Cerebellar cortex (tissue), 1 donor: ENCODE measurements around the gene PTPRD.

ENCODE experiments used
- DNase-seq: peaks from one replicate; pipeline ENCODE4 v3.0.0-alpha.2; 2015; ENCODE audit warnings: low spot score

The PTPRD gene

DNA sequence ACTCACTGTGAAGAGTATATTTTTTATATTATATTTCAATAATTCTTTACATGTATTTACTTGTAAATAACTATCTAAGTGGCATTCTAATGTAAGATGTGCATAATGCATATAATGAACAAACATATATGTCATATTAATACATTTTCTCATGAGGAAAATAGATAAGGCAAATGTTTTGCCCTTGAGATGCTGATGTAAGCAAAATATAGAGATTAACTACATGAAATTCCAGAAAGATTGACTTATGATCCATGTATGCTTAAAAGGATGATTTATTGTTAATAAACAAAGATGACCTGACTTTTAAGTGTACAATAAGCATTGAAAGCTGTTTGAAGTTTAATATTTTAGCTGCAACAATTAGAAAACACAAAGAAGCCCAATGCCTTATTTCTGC is 559.9 kb downstream of the PTPRD start:
- DNase-seq: no peak

DNA sequence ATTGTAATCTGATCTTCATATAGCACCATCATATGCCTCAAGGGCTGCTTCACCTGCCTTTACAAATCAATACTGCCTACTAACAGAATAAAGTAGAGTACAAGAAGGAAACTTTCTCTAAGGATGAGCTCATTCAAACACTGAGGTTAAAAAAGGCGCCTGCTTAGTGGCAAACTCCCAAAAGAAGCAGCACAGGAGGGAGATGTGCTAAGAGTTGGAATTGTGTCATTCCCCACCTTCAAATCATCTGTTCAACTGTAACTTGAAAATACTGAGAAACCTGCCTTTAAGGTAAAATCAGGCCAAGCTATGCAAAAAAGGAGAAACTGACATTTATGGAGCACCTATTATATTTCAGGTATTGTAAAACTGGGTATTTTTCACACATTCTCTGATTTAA is 560.6 kb downstream of the PTPRD start:
- DNase-seq: no peak

DNA sequence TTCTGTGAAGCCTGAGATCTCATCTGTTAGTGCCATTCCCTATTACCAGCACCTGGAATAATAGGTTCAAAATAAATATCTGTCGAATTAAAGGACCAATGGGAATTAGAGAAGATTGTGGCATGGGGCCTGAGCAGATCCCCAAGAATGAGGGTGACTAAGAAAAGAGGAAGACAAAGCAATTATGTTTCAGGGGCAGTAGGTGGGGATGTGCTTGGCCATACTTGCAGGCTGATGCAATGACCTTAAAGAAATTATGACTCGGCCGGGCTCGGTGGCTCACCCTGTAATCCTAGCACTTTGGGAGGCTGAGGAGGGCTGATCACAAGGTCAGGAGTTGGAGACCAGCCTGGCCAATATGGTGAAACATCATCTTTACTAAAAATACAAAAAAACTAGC is 562.8 kb downstream of the PTPRD start:
- peak; percentile 17 for DNase-seq

DNA sequence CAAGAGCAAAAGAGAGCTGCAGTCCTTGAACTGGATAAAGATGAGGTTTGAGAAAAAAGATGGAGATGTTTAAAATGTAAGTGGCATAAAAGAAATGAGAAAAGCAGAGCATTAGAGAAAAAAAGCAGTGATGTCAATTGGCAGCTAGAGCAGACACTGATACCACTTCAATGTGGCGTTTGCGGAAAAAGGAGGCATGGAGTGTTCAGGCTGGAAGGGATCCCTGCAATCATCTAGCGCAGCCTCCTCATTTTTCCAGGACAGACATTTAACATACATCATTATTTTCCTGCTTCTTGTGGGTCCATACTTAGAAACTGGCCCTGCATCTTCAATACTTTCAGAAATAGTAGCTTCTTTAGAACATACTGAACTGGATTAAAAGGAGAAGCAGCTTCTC is 563.8 kb downstream of the PTPRD start:
- no peak for DNase-seq

DNA sequence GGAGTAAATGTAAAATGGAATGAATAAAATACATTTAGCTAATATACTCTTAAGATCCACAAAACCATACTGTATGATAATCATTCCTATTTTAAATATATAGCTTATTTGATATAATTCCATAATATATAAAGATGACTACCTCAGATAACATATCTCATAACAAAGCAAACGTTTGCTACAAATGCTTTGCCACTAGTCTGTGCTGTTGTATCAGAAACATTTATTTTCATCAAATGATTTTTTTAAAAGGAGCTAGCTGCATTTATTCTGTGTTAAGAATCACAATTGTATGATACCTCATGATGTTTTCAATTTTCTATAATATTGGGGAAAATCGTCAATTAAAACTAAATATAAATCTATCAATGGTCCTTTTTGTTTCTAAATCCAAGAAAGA is 567.2 kb downstream of the PTPRD start:
- no peak for DNase-seq

DNA sequence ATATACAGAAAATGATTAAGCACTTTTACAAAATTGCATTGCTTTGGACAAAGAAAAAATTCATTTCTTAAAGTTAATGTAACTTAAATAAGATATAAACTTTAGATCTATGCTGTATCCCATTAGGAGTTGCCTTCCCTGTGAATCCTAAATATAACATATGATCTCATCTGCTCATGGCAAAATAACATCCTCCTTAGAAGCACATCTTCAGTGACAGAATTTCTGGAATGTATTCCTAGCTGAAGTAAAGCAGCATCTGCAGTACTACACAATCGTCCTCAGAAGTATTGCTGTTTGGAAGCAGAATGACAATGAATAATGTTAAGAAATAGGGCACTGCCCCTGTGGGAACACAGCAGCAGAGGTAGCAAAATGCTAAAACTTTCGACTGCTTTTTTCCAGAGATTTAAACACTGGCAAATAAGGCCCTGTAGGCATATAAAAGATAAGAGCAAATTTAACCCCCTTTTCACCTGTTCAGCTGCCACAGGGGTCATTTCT is 571.0 kb downstream of the PTPRD start:
- no peak for DNase-seq

DNA sequence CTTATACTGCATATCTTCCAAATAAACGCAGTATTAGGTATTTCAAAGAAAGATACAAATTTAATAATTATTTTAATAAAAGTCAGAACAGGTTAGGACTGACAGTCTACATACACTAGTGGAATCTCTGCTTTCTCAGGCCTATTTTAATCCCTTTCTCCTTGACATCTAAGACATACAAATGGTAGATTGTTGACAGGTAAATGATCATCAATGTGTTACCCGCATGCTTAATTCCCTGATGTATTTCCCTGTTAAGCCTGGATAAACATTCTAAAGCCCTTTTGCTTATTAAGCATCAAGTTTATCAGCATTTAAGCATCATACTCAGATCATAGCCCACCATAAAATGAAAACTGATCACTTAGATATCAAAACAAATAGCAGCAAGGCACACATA is 576.7 kb downstream of the PTPRD start:
- DNase-seq: no peak

DNA sequence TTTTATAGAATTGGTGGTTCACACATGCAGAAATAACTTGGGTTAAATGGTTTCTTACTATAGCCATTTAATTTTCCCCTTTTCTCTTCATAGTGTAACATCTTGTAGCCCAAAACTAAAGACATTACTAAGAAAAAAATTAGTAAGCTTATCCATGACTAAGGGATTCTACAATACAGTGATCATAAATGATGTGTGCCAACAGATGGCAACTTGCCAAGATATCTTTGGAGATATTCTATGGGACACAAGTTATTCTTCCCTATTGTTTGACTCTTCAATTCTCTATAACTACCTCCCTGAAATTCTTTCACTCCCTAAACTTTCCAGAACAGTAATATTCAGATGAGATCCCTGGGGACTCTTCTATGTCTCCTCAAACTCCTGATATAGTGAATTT is 580.6 kb downstream of the PTPRD start:
- DNase-seq: no peak

DNA sequence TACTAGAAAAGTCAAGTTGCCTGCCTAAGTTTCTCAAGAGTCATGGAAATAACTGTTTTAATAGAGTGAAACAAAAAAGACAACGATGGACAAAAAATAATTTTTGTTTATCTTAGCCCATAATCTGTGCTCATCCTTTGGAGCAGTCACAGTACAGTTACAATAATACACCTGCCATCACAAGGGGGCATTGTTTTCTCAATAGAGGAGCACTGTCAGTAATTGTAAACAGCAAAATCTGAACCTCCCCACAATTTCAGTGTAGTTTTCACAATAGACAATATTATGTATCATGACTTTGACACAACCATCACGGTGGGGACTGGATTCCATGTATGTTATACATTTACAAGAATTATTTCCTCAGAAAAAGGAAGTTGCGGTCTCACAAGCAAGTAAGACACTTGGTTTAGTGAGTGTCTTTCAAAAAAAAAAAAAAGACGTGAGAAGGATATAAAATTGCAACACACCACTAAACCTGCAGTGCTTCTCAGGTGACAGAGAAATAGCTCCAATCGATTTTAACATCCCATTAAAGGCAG is 586.3 kb downstream of the PTPRD start:
- no peak for DNase-seq

DNA sequence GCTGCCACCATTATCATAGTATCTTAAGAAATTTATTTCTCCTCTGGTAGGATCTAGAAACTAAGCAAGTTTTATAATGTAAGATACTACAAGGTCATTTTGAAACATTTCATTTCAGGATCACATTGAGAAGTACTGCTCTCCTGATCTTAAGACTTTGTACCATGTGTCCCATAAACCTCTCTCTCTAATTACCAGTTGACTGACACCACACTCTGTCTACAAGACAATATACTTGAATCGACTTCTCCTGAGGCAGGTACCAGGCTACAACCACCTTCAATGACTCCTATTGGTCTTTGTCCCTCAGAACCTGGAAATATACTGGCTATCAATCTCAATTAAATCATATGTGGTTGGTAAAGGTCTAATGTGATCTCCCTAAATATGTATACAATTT is 597.0 kb downstream of the PTPRD start:
- DNase-seq: no peak

DNA sequence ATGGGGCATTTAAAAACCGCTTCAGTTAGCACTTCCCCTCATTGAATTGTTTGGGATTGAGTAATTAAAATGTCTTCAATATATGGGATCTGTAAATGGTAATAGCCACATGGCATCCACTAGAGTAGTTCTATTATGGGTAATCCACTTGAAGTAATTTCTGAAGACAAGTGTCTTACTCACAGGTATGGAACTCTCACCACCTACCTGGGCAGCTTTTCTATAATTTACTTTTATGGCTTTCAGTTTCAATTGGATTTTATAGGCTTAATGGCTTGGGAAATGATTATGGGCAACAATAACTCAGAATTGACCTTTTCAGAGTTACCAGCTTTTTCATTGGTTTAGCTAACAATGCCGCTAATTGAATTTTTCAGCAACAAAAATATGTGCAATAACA is 597.9 kb downstream of the PTPRD start:
- no peak for DNase-seq

DNA sequence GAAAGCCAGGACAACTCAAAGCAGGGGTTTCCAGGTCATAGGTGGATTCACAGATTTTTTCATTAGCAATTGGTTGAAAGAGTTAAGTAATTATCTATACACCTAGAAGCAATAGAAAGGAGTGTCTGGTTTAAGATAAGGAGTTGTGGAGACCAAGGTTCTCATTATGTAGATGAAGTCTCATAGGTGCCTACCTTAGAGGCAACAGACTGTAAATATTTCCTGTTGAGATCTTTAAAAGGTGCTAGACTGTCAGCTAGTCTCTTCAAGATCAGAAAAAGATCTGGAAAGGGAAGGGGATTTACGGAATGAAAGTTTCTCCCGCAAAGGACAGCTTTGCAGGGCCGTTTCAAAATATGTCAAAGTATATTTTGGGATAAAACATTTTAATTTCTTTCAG is 603.4 kb downstream of the PTPRD start:
- DNase-seq: no peak

DNA sequence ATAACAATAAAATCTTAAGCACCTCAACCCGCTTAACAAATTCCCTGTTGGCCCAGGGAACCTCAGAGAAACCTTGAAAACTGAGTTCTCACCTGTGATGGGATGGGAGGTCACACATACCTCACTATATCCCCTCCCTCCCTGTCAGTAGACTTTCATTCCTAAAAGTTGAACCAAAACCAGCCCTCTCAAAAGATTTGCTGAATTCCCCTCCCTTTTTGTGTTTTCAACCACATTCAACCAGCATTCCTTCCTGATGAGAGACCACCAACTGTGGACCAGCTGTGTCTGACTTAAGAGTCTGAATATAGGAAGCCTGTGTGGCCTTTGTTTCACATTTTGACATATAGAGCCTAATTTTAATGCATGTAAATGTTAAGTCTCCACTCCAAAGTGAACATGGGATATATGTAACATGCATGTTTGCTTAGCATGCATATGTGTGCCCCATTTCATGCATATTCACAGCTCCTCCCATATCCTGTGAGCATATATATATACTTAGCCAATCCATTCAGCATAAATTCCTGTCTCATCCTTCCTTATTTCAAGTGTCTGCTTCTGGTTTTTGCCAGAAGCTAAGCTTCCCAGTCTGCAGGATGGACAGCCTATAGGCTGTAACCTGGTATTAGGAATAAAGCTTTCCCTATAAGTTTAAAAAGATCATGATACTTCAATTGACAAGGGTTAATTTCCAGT is 604.6 kb downstream of the PTPRD start:
- no peak for DNase-seq

DNA sequence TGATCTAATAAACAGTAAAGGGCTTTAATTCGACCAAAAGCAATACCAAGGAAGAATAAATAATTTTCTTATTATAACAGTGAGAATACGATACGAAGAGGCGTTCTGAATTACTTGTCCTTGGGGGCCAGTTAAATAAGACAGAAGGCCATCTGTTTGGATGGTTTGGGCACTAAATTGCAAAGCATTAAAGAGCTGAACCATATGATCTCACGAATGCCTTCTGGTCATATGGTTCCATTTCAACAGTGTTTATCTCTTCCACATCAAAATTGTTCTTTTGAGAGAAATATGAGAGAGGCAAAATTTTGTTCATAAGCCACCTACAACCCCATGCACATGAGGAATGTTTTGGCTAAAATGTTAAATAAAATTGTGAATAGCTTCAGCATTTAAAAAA is 605.4 kb downstream of the PTPRD start:
- no peak for DNase-seq

DNA sequence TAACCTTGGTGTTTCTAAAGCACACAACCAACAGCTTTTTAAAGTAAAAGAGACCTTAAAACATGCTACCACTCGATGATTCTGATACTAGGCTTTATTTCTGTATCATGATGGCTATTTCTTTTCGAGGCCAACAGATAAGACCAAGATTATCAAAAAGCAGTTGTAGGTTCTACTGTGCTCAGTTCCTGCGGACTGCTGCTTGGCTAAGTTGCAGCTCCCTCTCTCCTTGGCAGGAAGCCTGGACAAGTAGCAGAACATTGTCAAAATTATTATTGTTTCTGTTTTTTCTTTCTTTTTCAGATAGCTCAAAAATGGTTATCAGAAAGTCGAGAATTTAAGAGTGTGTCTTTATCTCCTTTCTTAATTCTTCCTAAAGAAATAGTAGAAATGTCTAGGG is 607.6 kb downstream of the PTPRD start:
- DNase-seq: no peak

DNA sequence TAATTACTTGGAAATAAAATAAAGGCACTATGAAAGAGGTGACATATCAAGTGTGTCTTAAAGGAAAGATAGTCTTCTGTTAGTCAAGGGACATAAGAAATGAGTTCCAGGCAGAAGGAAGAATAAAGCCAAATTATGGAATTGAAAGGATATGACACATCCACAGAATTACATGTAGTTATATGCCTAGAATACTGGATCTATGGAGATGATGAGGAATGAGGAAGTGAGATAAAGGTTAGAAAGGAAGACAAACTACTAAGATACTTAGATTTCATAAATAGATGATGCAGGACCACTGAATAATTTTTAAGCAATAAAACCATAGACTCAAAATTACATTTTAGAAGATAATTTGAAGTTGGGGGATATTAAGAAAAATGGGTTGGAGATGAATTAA is 609.8 kb downstream of the PTPRD start:
- DNase-seq: no peak

DNA sequence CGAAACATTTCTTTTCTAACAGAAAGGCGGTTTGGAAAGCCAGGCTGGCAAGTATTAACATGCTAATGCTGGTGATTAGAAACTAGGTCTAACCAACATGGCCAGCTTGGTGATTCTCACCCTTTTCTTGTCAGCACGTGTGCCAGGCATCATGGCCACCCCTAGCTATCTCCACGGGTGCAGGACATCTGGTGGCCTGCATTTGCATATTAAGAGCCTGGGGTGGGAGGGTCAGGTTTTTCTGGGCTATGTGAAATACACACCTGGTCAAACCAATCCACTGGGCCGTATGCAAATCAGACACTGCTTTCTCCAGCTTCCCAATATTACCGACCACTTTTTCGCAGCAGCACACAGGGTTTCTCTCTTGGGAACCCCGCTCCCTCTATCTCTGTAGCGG is 612.1 kb downstream of the PTPRD start:
- DNase-seq: peak; percentile 18

DNA sequence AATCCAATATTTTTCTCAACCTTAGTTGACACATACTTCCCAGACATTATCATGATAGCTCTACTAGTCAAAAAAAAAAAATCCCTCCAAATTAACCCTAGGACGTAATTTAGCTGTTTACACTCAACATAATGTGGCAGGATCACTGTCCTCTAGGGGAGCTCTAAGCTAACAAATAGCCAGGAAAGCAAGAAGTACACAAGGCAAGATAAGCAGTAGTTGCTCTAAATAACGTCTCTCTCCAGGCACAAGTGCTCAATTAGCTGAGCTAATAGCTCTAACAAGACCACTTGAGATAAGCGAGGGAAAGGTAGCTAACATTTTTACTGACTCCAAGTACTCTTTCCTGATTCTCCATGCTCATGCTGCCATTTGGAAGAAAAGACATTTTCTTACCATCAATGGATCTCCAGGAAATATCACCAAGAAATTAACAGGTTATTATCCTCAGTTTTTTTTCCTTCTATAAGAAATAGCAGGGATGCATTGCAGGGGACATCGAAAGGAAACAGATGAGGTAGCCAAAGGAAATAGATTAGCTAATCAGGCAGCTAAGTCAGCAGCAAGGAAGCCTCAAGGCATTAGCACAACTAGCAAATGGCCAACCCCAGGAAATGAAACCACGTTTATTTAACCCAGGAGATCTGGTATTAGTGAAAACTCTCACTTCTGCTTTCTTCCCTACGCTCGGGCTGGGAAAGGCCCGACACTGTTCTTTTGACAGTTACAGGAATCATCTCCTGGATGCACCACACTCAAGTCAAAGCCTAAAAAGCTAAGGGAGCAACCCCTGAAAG is 614.1 kb downstream of the PTPRD start:
- peak; percentile 47 for DNase-seq

DNA sequence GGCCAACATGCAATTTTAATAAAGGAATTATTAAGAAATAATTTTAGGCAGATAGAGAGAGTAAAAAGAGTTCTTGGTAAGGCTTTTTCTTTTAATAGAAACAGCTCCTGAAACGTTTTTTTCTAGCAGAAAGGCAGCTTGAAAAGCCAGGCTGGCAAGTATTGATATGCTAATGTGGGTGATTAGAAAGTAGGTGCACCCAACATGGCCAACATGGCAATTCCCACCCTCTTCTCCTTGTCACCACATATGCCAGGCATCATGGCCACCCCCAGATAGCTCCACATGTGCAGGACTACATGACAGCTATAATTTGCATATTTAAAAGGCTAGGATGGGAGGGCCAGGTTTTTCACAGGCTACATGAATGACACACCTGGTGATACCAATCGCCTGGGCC is 615.2 kb downstream of the PTPRD start:
- DNase-seq: no peak

DNA sequence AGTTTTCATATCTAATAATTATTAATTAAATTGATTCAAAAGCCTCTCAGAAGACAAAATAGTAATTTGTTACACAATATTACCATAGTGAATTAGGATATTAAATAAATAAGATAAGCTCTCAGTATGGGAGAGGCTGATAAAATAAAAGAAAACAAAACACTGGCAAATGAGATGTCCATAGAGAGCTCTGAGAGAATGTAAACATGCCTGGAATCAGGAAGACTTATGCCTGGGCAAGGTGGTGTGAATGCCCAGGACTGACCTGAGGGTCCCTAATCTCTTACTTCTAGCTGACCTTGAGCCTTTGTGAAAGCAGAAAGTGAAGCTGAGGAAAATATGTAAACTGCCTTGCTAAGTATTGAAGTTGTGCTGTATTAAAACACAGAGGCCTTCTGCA is 616.5 kb downstream of the PTPRD start:
- DNase-seq: no peak

DNA sequence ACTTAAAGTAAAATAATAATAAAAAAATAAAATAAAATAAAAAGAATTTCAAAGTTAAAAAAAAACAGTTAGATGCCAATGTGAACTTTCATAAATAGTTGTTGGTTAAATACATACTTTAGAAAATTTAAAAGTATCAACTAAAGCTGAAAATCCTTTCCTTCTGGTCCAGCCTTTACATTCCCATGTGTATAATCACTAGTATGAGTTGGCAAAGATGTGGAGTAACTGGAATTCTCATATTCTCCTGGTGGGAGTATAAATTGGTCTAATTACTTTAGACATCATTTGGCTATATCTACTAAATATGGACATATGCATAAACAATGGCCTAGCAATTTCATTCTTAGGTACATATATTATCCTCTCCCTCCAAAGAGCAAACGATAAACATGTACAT is 619.9 kb downstream of the PTPRD start:
- no peak for DNase-seq

DNA sequence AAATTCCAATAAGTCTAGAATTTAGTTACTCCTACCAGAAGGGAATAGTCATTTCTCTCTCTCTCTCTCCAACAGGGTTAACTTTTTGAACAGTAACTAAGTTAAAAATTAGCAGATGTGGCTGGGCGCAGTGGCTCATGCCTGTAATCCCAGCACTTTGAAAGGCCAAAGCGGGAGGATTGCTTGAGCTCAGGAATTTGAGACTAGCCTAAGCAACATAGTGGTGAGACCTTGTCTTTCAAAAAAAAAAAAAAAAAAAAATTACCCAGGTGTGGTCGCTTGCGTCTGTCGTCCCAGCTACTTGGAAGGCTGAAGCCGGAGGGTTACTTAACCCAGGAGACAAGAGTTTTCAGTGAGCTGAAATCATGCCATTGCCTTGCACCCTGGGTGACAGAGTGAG is 639.7 kb downstream of the PTPRD start:
- no peak for DNase-seq

DNA sequence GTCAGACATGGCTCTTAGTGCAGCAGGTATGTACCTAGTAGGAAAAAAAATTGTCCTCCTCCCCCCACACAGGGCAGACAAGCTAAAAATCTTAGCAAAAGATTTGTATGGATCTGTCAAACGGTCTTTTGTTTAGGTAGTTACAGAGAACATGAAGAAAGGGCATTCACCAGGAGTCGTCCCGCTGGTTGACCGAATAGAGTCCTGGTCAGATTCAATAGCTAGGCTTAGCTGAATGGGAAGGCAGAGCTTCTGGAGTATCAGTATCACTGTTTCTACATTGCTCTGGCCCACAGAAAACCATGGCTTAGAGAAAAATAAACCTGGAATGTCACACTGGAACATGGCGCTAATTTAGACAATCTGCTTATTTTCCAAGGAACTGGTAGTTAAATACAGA is 642.3 kb downstream of the PTPRD start:
- DNase-seq: no peak
